ENCODE data around the gene FAM110C. TPM values are rescaled to one million over a fixed set of nuclear protein-coding genes. Genes with fewer than 3 reads are reported as not detected.
"Not testable (repeated sequence)": the region's sequence is repeated elsewhere in the genome, so short reads cannot be mapped to it uniquely, and the experiment has no call there.

Gene FAM110C, protein sequence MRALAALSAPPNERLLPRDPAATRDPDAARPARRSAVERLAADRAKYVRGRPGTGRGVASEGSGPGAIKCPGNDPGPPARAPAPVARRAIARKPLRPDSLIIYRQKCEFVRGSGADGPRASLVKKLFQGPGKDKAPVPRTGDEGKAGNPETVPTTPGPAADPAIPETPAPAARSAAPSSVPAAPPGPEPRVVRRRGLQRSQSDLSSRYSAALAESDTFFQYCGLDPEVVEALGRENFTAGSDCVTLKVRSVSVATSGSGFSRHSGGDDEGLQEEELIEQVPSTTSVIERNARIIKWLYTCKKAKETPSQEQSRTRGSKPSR
- total RNA-seq = 2.9 TPM
- long read RNA-seq, partial matches to known transcripts = 0 of 3 reads
- long read RNA-seq, other reads (novel, unspliced or antisense) = 0 of 3 reads

DNA sequence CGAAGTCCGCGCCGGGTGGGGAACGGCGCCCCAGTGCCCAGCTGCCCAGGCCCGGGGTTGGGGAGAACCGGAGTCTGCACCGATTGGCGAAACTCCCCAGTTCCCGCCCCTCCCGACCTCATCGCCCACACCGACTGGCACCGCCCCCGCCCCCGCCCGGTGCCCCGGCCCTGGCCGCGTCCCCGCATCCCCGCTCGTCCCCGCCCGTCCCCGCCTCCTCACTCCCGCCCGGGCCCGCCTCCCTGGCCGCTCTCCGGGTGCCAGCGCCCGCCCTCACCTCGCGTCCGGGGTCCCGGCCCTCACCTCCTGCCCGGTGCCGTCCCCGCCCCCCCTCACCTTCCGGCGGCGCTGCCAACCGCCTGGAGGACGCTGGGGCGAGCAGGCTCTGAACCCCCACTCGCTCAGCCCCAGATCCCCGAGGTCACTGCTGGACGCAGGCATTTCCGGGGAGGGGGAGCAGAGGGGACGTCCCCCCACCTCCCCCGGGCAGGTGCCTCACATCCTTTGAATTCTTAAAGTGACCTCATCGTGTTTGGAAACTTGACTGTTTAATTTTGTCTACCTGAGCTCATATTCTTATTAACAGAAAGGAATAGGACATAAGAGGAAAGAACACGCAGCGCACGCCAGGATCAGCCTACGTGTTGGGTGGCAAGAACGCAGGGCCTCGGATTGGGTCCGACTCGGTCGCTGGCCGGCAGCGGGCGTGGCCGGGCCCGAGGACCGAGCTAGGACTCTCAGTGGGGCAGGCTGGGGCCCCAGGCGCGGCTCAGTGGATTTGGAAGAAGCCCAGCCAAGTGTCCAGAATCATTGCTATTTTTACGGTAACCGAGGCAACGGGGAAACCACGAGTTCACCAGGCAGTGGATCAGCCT lies at the start of gene FAM110C:
Gene FAM110C (minus strand): TSS at position 35 of the 875 bp plus-strand sequence. CDS start 120 bp downstream, outside the sequence.
- intact Hi-C loops (cut with DNase I) = no loop called here
- DNase-seq (ENCODE audit: missing footprints) = peak; percentile 76
- ATAC-seq = peak; percentile 86

DNA sequence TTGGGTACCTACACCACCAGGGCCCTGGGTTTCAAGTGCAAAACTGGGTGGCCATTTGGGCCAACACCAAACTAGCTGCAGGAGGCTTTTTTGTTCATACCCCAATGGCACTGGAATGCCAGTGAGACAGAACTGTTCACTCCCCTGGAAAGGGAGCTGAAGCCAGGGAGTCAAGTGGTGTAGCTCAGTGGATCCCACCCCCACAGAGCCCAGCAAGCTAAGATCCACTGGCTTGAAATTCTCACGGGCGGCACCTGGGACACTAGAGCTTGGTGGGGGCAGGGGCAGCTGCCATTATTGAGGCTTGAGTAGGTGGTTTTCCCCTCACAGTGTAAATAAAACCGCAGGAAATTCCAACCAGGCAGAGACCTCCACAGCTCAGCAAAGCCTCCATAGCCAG lies 46.0 kb upstream of the FAM110C start:
- no peak for ATAC-seq
- no peak for DNase-seq (ENCODE audit: missing footprints)
- intact Hi-C loops (cut with DNase I) = no loop called here

DNA sequence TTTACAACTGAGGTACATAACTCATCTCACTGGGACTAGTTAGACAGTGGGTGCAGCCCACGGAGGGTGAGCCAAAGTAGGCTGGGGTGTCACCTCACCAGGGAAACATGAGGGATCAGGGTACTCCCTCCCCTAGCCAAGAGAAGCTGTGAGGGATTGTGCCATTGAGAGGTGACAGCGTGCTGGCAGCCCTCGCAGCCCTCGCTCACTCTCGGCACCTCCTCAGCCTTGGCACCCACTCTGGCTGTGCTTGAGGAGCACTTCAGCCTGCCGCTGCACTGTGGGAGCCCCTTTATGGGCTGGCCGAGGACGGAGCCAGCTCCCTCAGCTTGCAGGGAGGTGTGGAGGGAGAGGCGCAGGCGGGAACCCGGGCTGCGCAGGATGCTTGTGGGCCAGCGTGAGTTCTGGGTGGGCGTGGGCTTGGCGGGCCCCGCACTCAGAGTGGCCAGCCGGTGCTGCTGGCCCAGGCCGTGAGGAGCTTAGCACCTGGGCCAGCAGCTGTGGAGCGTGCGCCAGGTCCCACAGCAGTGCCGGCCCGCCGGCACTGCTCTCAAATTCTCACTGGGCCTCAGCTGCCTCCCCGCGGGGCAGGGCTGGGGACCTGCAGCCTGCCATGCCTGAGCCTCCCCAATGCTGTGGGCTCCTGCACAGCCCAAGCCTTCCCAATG lies 44.5 kb upstream of the FAM110C start:
- ATAC-seq (peak; percentile 31), DNase-seq (ENCODE audit: missing footprints) (peak; percentile 56)

DNA sequence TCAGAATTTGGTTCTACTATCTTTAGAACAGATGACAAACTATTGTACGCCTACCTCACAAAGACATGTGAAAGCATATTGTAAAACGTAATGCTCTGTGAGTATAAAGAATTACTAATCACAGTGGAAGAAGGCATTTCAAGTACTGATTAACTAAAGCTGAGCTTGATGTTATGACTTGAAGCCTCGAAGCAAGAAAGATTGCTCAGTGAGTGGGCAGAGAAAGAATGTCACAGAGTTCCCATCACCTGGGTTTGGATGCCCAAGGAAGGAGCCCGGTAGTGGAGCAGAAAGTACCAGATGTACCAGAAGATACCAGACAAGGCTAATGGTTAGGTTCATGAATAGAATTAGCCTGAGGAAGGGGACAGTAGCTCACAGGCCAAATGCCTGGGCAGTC lies 39.5 kb upstream of the FAM110C start:
- ATAC-seq (no peak), DNase-seq (ENCODE audit: missing footprints) (no peak)
- intact Hi-C loops (cut with DNase I) = no loop called here

More for the DNA sequence above, 44.5 kb upstream of the FAM110C start:
- intact Hi-C loops (cut with DNase I) = no loop called here

DNA sequence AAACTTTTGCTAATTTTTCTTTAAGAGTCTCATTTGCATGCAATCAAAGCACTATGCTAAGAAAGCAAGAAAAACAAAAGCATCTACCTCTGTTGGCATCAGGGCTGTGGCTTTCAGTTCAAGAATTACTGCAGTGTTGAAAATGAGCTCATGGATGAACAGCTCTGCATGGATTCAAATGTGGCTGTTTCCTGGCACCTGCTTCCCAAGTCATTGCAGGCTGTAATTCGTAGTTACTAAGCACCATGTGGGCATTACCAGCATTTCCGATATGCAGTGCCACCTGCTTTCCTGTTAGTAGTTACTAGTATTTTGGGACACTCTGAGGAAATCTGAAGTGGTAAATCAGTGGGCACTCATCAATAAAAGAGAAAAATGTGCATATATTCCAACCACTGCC lies 37.8 kb upstream of the FAM110C start:
- ATAC-seq = no peak
- intact Hi-C loops (cut with DNase I) = no loop called here
- DNase-seq (ENCODE audit: missing footprints) = no peak

DNA sequence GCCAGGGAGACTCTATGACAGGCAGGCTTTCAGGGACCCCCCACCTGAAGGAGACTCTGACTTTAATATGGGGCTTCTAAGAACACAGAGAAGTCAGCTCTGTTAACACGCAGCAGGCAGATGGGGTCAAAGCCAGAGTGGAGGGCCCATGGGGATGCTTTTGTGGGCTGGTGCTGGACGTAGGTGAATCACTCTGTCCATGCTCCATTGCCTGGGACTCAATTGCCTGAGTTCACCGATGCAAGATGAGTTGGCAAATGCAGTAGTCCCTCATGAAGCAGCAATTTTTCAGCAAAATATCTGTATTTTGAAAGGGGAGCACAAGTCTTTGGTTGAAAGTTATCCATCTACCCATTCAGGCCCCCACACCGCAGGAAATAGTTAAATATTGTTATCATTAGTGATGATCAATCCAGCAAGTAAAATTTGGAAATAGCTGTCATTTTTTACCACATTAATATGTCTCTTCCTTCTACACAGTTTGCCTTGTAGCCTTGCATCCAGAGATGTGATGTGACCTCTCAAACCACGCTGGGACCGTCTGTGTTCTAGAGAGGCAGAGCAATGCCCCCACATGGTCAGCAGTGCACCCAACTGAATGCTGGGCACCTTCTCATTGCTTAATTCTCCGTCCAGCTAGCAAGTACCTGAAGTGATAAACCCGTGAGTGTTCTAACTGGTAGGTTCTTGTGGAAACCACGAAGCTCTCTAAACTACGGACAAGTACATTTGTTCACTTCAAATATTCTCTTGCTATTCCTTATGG lies 34.8 kb upstream of the FAM110C start:
- DNase-seq (ENCODE audit: missing footprints) (no peak), ATAC-seq (no peak)
- intact Hi-C loops (cut with DNase I) = no loop called here

DNA sequence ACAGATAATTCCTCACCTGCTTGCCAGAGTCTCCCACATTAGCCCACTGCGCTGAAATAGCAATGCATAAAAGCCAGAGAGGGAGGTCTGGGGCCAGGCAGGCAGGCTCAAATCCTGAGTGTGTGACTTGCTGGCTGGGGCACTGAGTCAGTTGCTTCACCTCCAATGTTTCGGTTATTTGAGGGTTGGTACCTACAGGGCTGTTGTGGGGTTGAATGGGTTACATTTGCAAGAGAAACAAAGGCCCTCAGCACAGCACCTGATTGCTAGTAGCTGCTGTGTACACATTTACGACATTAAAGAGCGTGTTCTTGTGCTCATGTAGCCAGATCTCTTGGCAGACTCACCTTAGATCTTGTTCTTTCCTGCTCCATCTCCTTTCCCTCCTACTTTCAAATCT lies 34.1 kb upstream of the FAM110C start:
- ATAC-seq (no peak), DNase-seq (ENCODE audit: missing footprints) (no peak)
- intact Hi-C loops (cut with DNase I) = no loop called here

DNA sequence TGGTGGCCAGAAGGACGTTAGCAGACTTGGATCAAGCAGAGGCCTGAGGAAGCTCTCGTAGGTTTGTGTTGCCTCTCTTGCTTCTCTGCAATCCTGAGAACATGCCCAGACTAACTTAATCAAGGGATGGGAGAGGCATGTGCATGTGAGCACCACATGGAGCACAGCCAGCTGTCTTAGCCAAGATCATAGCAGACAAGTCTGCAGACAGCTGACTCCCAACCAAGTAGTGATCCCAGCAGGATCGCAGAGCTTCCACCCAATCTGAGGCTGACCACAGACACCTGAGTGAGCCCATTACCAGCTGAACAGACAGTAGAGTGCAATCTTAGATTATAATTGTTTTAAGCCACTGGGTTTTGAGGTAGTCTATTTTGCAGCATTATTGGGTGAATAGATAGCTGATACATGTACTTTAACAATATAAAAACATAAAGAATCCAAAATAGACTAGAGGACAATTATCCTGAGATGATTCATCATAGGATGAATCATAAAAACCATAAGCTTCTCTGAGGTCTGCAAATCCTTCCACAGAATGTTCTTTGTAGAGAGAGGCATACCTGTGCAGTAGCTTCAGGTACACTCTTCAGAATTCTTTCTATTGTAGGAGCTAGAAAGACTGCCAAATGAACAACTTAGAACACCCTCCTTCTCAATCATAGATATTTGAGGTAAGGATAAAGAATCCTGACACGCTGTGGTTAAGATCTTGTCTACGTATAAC lies 25.2 kb upstream of the FAM110C start:
- no peak for DNase-seq (ENCODE audit: missing footprints)
- no peak for ATAC-seq
- intact Hi-C loops (cut with DNase I) = no loop called here

DNA sequence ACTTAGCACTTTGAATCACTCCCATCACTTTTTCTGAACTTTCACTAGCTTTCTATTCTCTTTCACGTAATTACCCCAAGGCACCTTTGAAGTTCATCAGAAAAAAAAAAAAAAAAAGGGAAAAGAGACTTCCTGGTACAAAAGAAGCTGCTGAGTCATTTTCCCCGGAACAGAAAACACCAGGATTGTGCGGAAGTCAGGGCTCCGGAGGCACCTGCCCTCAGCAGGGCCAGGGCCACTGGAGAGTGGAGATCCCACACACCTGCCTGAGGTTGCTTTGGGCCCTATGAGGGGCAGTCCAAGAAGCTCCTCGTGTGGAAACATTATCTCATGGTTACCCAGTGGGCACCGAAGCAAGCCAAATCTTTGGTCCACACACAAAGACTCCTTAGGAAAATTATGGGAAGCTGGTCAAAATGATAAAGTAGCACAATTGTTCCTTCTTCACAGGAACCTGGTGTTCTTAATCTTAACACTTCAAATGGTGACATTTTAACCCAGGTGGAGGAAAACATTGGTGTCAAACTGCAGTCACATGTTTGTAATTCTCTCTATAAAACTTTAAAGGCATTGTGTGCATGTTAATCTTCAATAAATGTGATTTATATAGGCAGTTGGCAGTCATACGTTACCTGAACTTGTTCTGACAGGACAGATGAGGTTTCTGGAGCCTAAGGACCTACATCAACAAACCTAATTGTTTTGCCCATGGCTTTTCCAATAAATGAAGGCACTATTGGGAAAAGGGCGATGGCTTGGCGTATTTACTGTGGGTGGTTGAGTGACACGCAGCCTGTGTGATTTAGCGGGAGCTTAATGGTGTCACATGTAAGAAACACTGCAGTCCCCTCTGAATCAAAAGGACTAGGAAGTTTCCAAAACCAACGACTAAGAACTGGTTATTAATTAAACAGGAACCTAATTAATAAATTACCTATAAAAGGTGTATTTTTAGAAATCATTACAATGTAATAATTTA lies 23.4 kb upstream of the FAM110C start:
- intact Hi-C loops (cut with DNase I) = no loop called here
- ATAC-seq = no peak
- no peak for DNase-seq (ENCODE audit: missing footprints)

DNA sequence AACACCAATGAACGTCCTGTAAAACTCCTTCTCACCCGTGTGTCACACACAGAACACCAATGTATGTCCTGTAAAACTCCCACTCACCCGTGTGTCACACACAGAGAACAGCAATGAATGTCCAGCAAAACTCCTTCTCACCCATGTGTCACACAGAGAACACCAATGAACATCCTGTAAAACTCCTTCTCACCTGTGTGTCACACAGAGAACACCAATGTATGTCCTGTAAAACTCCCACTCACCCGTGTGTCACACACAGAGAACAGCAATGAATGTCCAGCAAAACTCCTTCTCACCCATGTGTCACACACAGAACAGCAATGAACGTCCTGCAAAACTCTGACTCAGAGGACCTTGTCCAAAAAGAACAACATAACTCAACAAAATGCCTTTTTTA lies 22.3 kb upstream of the FAM110C start:
- DNase-seq (ENCODE audit: missing footprints); ATAC-seq; intact Hi-C loops (cut with DNase I): not testable (repeated sequence)

DNA sequence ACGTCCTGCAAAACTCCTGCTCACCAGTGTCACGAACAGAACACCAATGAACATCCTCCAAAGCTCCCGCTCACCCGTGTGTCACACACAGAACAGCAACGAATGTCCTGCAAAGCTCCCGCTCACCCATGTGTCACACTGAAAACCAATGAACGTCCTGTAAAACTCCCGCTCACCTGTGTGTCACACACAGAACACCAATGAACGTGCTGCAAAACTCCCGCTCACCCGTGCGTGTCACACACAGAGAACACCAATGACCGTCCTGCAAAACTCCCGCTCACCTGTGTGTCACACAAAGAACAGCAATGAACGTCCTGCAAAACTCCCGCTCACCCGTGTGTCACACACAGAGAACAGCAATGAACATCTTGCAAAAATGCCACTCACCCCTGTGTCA lies 20.5 kb upstream of the FAM110C start:
- ATAC-seq = no peak
- DNase-seq (ENCODE audit: missing footprints) = no peak
- intact Hi-C loops (cut with DNase I) = no loop called here

DNA sequence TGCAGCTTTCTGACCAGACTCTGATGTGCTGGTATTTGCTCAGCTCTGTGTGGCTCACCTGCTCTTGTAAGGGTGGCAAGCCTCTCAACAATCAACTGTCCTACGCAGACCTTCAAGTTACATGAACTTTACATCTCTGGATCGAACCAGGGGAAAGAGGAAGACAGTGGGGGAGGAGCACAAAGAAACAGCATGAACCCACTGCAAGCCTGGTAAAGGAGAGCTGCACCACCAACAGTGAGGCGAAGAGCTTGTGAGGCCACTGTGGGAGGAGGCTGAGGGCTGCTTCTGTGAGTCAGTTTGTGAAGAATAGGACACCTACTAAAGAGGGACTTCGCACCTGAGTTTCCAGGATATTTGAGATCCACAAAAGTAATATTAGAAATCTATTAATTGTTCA lies 18.8 kb upstream of the FAM110C start:
- DNase-seq (ENCODE audit: missing footprints) (no peak), ATAC-seq (no peak)
- intact Hi-C loops (cut with DNase I) = no loop called here

DNA sequence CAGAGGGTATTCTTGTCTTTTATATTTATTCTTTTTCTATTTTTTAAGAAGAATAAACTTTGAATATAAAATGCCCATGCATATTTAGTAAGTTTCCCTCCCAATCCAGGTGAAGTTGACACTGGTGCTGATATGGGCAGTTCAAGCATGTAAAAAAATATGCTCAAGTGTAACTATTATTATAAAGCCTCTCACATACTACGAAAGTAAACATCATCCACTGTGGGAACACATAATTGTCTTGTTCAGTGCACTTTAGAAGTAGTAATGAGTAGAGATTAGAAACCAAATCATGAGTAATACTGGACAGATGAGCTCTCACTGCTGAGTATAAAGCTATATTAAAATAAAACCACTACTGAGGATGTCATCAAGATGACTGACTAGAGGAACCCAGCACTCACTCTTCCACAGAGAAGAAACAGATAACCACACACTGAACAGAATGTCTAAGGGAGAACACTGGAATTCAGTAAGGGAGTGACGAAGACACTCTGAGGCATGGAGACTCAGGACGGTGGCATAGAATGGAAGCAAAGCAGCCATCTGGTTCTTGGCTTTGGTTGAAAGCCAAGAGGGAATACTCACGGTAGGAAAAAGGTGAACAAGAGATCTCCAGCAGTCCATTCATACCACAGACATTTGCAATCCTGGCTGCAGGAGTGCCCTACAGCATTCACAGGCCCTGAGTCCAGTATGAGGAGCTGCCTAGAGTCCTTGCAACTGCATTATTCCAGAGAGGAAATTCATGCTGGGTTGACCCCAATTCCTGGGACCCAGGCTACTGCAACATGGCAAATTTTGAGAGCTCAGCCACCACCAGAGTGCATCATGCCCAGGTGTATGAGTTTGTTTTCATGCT lies 9.5 kb upstream of the FAM110C start:
- intact Hi-C loops (cut with DNase I) = no loop called here
- ATAC-seq = no peak
- DNase-seq (ENCODE audit: missing footprints) = no peak

DNA sequence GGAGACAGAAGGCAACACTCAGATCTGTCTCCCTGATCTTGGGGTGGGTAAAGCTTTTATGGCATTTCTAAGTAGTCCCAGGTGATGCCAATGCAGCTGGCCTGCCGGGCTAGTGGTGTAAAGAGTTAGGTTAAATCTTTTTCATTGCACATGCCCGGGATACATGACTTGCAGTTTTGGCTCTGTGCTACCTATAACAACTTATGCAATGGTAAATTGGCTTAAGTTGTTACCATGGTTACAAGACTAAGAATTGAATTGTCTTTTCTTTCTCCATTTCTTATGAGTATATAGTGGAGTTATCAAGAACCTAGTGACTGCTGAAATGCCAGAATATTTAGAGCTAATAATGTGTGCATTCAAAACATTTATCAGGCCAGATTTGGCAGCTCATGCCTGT lies 5.3 kb upstream of the FAM110C start:
- DNase-seq (ENCODE audit: missing footprints) (no peak), ATAC-seq (no peak)
- intact Hi-C loops (cut with DNase I) = no loop called here

DNA sequence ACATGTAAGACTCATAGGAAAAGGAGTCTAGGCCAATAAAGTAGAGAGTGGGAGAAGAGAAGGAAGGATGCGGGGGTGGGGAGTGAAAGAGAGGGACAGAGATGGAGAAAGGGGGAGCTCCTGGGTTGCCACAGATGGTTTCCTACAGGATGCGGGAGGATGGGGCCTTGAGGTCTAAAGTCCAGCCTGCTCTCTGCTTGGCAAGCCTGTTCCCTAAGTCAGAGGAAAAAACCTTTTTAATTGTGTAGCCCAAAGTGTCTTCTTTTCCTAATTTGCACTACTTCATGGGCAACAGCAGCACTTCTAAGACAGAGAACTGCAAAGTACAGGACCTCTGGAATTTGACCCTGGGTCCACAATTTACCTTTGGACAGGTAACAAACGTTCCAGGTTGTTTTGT lies 1.4 kb upstream of the FAM110C start:
- intact Hi-C loops (cut with DNase I) = no loop called here
- DNase-seq (ENCODE audit: missing footprints) = no peak
- no peak for ATAC-seq

DNA sequence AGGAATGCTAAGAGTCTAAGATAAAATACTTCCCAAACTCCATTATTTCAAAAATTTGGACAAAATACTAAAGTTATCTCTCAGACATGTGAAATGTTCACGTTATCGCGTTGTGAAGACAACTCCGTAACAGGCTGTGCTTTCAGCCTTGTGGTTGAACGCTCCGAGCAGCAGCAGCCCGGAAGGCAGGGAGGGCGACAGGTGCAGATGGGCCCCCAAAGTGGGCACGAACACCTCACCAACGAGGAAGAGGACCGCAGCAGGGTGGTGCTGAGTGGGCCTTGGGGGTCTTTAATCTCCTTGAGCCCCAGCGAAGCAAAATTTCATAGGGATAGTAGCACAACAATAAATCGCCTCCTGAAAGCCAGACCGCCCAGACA lies 1.0 kb upstream of the FAM110C start:
- intact Hi-C loops (cut with DNase I) = no loop called here
- ATAC-seq = peak; percentile 10
- no peak for DNase-seq (ENCODE audit: missing footprints)

Measured in Right ventricle myocardium inferior (tissue), 1 donor.